ENCODE data around the gene PRSS8. TPM values are rescaled to one million over a fixed set of nuclear protein-coding genes. Genes with fewer than 3 reads are reported as not detected.
A peak's percentile ranks its signal among the peaks of the same experiment; 100 is the strongest.

Gene PRSS8
- total RNA-seq, 2 donors from 2014 or later, result 2.4 TPM; not detected in 1

DNA sequence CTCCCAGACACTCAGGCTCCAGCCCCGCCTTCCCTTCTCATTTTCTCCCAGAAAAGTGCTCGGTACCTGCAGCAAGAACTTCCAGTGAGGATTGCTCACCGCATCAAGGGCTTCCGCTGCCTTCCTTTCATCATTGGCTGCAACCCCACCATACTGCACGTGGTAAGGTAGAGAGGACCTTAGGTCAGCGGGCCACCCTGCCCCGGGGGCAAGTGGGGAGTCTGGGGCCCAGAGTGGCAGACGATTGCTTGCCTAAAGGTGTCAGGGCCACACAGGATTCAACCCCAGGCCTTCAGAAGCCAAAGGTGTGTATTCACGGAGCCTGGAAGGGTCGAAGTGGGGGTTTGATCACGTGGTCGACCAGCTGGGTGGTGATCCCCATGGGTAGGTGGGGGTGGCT lies 25.9 kb downstream of the PRSS8 start:
- Histone ChIP-seq H3K4me3 (no peak overlapping the region), H3K9me3 (no peaks in the 10 kb centered on the region), H3K4me1 (peaks cover 0 to 46% of the 10 kb centered on the region in 2 donors), H3K36me3 (peaks cover 29% of the 10 kb centered on the region), H3K27me3 (no peaks in the 10 kb centered on the region), H3K27ac (peak overlapping the region in 1 of 2 donors; percentile 92)
- TF ChIP-seq CTCF (IDR thresholded peaks at IDR 0.05), result no peak
- DNase-seq (ENCODE audit: low spot score), result no peak

GRCh38 chr16:31108794-31109558 lies 26.6 kb downstream of the PRSS8 start:
- no peaks in the 10 kb centered on the region for H3K9me3 ChIP-seq
- peak overlapping the region; percentile 87 to 92 for H3K27ac ChIP-seq
- peak overlapping the region; percentile 75 to 90 for H3K4me3 ChIP-seq
- H3K4me1 ChIP-seq, result peaks cover 0 to 43% of the 10 kb centered on the region in 2 donors
- H3K27me3 ChIP-seq, result no peaks in the 10 kb centered on the region
- no peak for TF ChIP-seq CTCF (IDR thresholded peaks at IDR 0.05)
- DNase-seq (ENCODE audit: low spot score), result no peak
- peaks cover 29% of the 10 kb centered on the region for H3K36me3 ChIP-seq

DNA sequence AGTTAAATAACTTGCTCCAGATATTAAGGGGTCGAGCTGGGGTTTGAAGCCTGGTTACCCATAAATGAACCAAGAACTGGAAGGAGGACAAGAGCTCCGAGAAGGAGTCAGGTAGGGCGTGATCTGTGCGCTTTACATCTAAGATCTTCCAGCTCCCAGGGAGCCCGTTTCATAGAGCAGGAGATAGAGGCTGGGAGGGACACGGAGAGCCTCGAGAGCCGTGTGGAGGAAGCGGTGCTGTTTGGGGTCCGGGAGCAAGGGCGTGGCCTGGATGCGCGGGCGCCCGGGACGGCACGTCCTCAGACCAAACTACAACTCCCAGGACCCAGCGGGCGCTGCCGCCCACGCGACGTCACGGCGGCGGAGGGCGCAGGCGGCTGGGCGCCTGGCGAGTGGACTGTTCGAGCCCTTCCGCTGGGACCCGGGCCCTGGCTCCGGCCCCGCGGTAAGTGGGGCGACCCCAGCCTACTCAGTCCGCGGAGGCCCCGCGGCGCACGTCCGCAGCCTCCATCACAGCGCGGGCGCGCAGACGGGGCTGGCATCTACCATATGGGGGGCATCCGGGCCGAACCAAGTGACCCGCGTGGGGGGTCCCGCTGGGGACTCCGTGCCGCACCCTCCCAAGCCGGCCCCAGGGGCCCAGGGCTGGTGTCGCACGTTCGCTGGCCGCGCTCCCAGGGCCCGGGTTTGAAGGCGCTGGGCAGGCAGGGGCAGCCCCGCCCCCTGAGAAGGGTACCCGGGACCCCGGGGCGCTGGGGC lies 27.3 kb downstream of the PRSS8 start, which contains the start of gene BCKDK:
Gene BCKDK, plus strand, starts transcription at position 352 of the 759 bp plus-strand sequence. CDS start 838 bp downstream, outside the sequence.
- Histone ChIP-seq H3K27ac (peak within 1 kb of the TSS; percentile 87 to 92), H3K36me3 (peaks cover 29% of the 10 kb centered on the region), H3K4me1 (peaks cover 0 to 36% of the 10 kb centered on the region in 2 donors), H3K4me3 (peak within 1 kb of the TSS; percentile 75 to 90), H3K27me3 (no peaks in the 10 kb centered on the region), H3K9me3 (no peaks in the 10 kb centered on the region)
- DNase-seq (ENCODE audit: low spot score), result no peak
- no peak for TF ChIP-seq CTCF (IDR thresholded peaks at IDR 0.05)

- H3K27me3 ChIP-seq, result no peaks in the 10 kb centered on the region
- H3K4me1 ChIP-seq, result peaks cover 0 to 28% of the 10 kb centered on the region in 2 donors
- H3K27ac ChIP-seq, result peak overlapping the region in 1 of 2 donors; percentile 87
- DNase-seq (ENCODE audit: low spot score), result no peak
- no peaks in the 10 kb centered on the region for H3K9me3 ChIP-seq
- no peak overlapping the region for H3K4me3 ChIP-seq
- no peak for TF ChIP-seq CTCF (IDR thresholded peaks at IDR 0.05)
- peaks cover 29% of the 10 kb centered on the region for H3K36me3 ChIP-seq
Measured at GRCh38 chr16:31107465-31107867, 28.1 kb downstream of the PRSS8 start.

DNA sequence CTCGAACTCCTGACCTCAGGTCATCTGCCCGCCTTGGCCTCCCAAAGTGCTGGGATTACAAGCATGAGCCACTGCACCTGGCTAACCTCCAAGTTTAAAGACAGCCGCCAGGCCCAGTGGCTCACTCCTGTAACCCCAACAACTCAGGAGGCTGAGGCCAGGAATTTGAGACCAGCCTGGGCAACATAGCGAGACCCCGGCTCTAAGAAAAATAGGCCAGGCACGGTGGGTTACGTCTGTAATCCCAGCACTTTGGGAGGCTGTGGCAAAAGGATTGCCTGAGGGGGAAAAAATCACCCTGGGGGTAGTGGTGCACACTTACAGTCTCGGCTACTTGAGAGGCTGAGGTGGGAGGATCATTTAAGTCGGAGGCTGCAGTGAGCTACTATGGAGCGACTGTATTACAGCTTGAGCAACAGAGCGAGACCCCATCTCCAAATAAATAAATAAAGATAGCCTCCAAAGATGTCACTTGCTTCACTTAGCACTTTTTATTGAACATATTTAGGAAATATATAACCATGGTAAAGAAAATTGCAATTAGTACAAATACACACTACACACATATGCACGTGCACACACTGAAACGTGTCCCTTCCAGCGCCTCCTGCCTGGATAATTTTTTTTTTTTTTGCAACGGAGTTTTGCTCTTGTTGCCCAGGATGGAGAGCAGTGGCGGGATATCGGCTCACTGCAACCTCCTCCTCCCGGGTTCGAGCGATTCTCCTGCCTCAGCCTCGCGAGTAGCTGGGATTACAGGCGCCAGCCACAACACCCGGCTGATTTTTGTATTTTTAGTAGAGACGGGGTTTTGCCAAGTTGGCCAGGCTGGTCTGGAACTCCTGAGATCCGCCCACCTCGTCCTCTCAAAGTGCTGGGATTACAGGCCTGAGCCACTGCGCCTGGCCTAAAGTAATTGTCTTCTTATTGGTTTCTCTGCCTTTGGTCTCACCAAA lies 28.7 kb downstream of the PRSS8 start:
- Histone ChIP-seq H3K9me3 (no peaks in the 10 kb centered on the region), H3K27ac (no peak overlapping the region), H3K36me3 (peaks cover 23% of the 10 kb centered on the region), H3K4me1 (peaks cover 0 to 24% of the 10 kb centered on the region in 2 donors), H3K27me3 (no peaks in the 10 kb centered on the region), H3K4me3 (no peak overlapping the region)
- no peak for DNase-seq (ENCODE audit: low spot score)
- no peak for TF ChIP-seq CTCF (IDR thresholded peaks at IDR 0.05)

Data from right atrium auricular region (tissue), 2 donors.